Measurements from ENCODE around the gene TMEM52B.
A peak's percentile ranks its signal among the peaks of the same experiment; 100 is the strongest.

TMEM52B gene

DNA sequence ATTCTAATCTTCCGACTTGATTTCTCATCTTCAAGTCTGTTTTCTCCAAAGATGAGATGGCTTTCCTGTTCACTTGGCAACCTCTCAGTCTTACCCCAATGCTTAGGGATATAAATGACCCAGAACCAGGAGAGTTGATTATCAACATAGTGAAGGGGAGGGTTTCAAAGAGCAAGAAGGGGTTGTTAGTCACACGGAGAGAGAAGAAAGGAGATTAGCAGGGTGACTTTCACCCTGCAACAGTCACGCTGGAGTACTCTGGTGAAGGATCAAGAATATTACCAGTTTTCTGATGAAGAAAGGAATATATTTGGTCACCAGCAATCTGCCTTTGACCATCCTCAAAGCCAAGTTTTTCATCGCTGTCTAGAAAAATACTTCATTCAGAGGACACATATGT, at the start of gene TMEM52B:
TSS of gene TMEM52B (plus strand) at position 212 of the 400 bp plus-strand sequence. CDS start 543 bp downstream, outside the sequence.
- no peak for DNase-seq

DNA sequence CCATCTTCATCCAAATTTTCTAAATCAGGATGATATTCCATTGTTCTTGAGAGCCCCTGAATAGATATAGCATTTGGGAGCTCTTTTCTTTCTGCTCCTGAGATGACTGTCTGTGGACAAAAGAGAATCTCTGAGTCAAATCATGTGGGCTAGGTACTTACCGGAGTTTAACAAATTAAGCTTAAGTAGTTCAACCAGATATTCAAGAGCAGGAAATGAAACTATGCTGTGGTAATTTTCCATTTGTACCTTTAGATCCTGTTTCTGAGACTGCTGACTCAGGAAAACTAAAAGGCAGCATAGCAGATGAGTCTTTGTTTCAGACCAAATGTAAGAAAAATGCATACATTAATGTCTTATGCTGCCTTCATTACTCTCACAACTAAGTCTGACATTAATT, 48.8 kb upstream of the TMEM52B start, which contains the start of gene CLEC7A:
TSS of gene CLEC7A (minus strand) at position 158 of the 400 bp plus-strand sequence. CDS start at position 41, 117 bp downstream.
- DNase-seq: no peak

DNA sequence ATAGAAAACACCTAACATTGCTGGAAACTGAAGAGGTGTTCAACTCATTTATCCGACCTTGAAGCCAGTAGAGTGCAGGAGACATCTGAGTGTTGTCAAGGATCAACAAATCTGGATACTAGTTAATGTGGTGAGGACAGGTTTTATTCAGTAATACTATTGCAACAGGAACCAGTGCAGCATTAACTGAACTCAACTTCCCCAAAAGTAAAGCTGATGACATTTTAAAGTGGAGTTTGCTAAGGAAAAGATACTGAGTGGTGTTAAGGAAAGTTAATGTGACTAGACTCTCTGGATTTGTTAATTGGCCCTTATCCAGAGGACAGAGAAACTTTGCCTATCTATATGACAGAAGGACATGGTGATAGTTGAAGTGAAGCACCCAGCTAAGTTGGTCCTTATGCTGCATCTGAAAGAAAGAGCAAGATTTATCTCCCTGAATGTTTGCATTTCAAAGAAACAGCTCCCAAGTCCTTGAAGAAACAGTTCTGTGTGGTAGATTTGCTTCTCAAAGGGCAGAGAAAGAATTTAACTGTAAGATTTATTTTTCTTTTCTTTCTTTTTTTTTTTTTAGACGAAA, 47.6 kb upstream of the TMEM52B start:
- DNase-seq: no peak

DNA sequence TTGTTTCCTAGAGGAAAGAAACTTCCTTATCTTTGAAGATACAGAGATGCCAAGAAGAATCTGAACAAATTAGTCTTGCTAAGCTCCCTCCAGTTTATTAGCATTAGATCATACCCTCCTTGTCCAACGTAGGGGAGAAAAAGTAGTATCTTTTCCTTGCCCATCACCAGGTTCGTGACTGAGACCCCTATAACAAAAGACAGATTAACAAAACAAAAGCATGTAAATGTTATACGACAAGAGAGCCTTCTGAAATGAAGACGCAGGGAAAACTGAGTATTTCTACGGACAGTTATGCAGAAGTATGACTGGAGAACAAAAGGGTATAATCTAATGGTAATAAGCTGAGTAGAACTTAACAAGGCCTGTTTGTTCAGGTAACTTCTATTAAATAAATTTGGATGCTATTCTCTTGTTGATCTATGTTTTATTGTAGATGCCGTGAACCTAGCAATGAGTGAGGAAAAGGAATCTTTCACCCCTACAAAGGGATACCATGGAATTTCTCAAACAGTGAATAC, 45.9 kb upstream of the TMEM52B start:
- no peak for DNase-seq

DNA sequence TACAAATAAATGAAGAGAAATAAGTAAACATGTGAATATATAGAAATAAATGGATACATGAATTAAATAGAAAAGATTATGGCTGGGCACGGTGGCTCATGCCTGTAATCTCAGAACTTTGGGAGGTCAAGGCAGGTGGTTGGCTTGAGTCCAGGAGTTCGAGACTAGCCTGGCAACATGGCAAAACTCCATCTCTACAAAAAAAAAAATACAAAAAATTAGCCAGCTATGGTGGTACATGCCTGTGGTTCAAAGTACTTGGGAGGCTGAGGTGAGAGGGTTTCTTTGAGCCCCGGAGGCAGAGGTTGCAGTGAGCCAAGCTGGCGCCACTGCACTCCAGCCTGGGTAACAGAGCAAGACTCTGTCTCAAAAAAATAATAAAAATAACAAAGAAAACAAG, 43.7 kb upstream of the TMEM52B start:
- no peak for DNase-seq

DNA sequence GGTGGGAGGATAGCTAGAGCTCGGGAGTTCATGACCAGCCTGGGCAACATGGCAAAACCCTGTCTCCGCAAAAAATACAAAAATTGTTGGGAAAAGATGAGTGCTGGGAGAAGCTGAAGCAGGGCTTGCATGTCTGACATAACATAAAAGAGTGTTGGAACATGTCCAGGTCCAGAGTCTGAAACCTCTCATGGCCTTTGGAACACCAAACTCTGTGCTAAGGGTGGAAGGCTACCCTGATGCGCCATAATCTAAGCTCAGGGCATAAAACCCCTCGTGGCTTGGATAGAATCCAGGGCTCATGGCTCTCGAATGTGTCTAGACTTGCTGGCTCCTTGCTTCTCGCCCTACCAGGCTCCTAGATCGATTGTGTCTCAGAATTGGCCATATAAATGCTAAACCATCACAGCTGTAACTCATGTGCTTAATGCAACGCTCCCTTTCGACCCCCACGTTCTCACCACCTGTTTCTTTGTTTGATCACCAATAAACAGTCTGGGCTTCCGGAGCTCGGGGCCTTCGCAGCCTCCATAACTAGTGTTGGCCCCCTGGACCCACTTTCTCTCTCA, 42.1 kb upstream of the TMEM52B start:
- DNase-seq: no peak

DNA sequence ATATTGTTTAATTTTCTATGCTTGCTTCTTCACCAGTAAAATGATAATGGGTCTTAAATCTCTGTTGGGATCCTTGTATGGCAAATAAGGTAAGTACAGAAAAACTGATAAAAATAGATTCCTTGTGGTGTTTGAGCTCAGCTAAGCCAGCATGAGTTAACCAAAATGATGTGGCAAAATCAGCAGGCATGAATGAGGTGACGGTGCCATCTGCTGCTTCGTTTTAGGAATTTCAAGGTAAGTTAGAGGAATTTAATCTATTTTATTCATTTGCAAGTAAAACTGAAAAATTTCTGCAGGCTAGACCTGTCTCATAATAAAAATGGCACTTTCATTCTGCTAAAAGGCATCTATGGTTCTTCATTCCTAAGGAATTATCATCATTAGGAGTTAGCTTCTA, 38.8 kb upstream of the TMEM52B start:
- peak; percentile 36 to 52 for DNase-seq

DNA sequence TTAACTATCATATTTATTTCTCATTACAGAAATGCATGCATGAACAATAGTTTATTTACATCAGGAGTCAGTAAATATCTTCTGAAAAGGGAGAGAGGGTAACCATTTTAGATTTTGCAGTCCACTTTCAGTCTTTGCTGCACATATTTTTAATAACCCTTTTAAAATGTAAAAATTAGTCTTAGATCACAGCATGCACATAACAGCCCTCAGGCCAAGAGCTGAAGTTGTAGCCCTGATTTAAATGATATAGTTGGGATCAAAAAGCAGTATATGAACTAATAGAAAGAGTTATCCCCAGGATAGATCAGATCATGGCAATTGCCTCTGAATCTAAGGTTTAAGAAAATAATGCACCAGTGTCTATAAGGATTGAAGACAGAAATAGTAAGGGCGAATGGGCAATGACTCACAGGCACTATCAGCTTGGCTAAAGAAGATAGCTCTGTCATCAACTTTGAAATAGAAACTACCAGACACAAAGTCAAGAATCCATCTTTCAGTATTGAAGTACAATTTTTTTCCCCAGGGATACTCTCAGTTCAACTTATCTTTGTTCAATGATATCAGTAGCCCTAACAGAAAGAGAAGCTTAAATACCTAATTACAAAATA, 35.7 kb upstream of the TMEM52B start:
- DNase-seq: no peak

DNA sequence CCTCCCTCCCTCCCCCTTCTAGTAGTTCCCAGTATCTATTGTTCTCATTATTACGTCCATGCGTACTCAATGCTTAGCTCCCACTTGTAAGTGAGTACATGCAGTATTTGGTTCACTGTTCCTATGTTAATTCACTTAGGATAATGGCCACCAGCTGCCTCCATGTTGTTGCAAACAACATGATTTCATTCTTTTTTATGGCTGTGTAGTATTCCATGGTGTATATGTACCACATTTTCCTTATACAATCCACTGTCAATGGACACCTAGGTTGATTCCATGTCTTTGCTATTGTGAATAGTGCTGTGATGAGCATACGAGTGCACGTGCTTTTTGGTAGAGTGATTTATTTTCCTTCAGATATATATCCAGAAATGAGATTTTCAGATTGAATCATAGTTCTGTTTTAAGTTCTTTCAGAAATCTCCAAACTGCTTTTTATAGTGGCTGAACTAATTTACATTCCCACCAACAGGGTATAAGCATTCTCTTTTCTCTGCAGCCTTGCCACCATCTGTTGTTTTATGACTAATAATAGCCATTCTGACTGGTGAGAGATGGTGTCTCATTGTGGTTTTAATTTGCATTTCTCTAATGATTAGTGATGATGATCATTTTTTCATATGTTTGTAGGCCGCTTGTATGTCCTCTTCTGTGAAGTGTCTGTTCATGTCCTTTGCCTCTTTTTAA, 31.0 kb upstream of the TMEM52B start:
- no peak for DNase-seq

DNA sequence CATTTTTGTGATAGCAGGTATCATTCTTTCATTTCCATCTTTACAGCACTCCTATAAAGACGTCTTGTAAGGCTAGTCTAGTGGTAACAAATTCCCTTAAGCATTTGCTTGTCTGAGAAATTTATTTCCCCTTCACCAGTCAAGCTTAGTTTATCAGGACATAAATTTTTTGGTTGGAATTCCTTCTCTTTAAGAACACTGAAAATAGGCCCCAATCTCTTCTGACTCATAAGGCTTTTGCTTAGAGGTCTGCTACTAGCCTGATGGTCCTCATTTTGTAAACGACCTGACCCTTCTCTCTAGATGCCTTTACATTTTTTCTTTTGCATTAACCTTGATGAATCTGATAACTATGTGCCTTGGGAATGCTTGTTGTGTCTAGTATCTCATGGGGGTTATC, 27.2 kb upstream of the TMEM52B start:
- DNase-seq: no peak

DNA sequence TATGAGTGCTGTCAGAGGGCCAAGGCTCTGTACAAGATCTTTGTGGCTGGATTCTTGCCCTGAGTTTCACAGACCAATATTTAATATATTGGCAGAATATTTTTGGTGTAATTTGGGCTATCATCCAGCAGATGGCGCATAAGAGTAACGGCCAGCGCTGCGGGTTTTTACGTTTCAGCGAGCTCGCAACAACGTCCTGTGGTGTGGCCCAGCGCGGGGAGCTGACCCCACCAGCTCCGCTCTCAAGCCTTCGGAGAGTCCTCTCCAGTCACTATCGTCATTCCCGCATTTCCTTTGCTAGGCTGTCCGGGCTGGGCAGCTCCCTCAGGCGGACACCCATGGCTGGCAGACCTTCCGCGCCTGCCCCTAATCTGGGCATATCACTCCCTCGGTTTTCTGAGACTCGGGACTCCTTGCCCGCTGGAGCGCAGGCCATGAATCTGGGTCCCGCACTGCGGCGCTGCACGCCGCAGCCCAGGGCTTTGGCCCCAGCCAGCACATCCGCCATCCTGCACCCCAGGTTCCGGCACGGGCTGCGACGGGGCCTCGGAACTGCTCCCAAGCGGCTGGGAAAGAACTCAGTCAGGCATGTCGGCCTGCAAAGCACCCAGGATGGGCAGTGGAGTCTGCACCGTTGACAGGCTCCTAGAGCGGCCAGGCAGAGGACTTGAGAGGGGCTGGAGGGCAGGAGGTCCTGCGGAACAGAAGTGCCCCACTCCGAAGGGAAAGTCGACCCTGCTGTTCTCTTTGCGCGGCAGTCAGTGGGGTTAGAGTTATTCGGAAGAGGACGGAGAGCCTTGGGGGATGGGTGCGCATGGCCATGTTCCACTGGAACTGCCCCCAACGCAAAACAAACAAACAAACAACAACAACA, 25.3 kb upstream of the TMEM52B start:
- peak; percentile 46 to 56 for DNase-seq

DNA sequence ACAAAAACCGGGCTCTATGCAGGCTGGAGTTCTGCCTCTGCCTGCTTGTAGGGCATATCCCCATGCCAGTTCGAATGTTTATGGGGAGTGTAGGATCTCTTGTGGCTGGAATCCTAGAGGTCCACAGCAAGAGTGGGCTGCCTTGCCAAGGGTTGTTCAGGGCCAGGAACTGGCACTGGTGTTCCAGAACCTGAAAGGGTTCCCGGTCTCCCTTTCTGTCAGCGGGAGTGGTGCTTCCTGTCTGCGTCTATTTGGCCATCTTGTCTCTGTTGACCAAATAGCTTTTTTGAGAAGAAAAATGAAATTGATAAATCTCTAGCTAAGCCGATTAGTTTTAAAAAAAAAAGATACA, 24.7 kb upstream of the TMEM52B start:
- no peak for DNase-seq

DNA sequence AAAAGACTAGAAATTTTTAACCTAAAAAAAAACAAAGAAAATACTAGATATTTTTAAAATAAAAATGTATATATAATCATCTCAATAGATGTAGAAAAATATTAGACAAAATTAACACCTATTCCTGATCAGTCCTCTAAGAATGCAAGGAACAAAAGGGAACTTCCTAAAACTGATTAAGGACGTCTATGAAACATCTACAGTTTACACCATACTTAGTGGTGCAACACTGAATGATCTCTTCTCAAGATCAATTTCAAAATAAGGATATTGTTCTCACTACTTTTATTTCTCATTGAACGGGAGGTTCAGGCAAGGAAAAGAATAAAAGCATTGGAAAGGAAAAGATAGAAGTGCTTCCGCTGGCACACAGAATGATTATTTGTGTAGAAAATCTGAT, 22.9 kb upstream of the TMEM52B start:
- DNase-seq: no peak

DNA sequence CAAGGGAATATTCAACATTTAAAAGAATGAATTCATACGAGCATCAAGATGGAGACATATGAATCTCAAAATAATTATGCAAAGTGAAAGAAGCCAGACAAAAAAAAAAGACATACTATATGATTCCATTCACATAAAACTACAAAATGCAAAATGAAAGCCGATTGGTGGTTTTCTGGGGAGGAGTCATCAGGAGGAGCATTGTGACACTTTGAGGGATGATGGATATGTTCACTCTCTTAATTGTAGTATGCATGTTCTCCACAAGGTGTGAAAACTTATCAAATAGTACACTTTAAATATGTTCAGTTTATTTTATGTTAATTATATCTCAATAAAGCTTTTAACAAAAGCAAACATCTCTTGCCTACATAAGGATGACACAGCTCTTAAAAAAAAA, 20.4 kb upstream of the TMEM52B start:
- no peak for DNase-seq

DNA sequence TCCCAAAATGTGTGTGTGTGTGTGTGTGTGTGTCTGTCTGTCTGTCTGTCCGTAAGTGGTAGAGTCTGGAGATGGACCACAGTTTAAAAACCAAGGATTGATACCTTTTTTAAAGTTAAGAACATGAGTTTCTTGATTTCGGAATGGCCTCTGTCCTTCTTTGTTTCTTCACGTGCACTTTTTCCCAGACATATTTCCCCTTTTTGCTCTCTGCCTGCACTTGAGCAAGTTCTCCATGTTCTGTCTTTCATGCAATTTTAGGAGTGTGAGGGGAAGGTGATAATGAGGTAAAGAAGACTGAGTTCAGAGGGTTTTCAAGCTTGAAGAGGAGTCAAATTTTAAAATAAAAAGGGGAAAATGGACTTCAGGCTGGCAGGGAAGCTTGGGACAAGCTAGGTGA, 19.6 kb upstream of the TMEM52B start:
- DNase-seq: no peak

DNA sequence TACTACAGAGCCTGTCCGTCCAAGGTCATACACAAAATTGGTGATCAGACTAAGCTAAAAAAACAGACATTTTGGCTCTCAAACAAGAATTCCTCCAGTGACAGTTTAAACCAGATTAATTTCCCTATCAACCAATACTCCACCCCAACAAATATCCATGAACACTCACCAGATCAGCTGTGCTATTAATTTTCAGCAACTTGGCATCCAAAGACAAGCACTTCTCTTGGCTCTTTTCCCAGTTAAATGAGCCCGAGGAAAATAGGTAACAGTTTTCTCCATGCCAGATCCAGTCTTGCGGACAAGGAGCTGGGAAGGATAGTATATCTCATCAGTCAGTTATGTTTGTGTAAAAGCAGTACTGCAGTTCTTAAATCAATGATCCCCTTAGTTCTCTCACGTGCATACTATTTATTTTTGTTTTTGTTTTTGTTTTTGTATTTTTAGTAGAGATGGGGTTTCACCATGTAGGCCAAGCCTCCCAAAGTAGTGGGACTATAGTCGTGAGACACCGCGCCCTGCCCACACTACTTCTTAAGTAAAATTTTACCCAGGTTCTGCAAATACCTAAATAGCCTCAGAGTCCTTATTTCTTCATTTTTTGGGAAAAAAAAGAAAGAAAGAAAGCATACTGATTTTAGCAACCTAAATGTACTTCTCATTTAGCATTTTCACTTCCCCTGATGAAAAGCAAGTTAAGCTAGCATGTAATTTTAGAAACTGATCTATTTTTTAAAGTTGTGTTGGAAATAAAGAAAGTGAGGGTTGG, 18.0 kb upstream of the TMEM52B start:
- no peak for DNase-seq

DNA sequence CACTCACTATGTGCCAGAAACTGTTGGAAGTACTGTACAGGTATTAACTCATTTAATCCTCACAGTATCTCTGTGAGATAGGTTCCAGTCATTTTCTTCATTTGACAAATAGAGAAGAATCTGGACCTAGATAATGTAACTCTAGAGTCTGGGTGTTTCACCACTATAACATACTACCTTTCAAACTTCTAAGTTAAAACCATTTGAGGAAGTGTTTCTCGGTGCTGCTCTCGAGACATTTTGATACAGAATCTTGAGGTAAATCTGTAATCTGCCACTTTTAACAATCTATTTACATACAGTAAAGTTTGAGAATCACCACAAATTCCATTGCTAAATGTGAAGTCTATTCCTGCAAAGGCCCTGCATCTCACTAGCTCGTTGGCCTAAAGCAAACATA, 15.7 kb upstream of the TMEM52B start:
- DNase-seq: no peak

DNA sequence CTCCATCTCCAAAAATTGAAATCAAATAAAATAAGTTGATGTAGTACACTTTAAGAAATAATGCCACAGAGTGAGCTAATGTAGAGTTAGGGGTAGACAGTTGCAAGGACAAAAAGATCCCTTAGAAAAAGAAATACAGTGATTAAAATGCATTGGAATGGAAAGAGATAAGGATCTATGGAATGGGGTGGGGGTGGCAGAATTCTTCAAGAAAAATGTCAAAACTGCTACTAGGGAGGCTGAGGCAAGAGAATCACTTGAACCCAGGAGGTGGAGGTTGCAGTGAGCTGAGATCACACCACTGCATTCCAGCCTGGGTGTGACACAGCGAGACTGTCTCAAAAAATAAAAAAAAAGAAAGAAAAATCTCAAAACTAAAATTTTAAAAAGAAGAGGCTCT, 13.4 kb upstream of the TMEM52B start:
- DNase-seq: no peak

DNA sequence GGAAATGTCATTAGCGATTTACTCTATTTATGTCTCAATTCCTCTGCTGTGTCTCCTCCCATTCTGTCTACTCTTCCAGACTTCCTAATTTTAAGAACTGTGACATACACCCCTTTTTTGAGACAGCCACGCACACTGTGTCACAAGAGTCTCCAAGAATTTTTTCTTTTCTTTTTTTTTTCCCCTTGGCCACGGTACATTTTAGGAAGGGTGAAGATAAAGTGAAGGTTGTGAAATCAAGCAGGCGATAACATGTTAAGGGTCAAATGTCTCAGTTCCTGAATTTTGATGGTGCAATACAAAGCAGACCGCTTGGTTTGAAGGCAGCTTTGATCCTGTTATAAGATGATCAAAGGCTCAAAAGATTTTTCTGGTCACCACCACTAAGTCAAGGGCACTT, 11.2 kb upstream of the TMEM52B start:
- DNase-seq: no peak

DNA sequence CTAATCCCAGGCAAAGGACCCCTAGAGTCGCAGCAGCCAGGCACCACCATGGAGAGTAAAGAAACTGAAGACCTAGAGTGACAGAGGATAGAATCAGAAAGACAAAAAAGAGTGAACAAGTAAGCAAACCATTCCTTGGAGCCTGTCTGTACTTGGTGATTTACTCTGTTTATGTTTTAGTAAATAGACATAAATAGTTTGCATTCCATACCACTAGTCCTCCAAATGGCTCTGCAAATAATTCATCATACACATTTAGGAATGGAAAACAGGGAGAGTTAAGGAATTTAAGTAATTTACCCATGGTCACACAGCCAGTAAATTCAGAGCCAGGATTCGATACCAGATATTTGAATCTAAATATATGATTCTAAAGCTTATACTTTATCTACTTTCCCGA, 9.7 kb upstream of the TMEM52B start:
- no peak for DNase-seq

DNA sequence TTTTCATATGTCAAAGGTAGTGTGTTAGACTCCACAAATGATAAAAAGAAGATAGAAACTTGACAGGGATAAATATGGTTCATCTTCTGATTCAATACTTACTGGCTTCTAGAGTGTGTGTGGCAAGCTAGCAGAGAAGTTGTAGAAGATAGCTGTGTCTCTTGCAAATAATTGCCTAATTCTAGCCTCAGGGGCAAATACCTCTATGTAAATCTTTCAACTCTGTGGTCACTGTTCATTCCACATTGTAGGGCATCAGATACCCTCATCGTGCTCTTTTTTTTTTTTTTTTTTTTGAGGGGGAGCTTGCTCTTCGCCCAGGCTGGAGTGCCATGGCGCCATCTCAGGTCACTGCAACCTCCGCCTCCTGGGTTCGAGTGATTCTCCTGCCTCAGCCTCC, 8.6 kb upstream of the TMEM52B start:
- DNase-seq: no peak

Data from activated CD4-positive, alpha-beta T cell treated with anti-CD3 and anti-CD28 coated beads, Interleukin-2, amount 50 U/mL, for 48 hours (primary cell).